ENCODE results near the gene PTPRN2. TPM values are rescaled to one million over a fixed set of nuclear protein-coding genes. Genes with fewer than 3 reads are reported as not detected.

PTPRN2 gene
- total and polyA plus RNA-seq, 2 of the 13 experiments (the other 11 are each of a cell fraction or from before 2014, with no cell fraction given), result 2.5 to 24.2 TPM

DNA sequence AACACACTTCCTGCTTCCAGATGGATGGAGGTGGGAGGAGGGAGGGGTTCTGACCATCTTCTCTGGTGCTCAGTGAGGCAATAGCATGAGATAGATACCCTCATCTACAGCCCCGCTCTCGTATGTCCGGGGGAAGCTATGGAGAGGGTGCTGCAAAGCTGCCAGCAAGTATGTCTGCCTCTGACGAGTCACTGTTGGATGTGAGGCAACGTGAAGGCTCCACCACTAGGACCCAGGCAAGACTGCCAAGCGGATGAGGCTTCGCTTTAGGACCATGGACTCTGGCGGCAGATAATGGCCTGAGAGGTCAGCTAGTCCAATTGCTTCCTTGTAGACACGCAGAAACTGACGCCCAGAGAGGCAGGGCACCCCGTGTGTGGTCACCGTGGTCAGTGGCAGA, 601.6 kb downstream of the PTPRN2 start:
- no peak overlapping the region for H3K9ac ChIP-seq (ENCODE audit: insufficient read depth, low read depth, low read length)
- in situ Hi-C loops (cut with HindIII; ENCODE audit: extremely low pct_ligation_motif_present, low pct_unique_long_range_greater_than_20kb), result no loop called here
- DNase-seq (ENCODE audit: low spot score) (no peak), FAIRE-seq (no peak), ATAC-seq (no peak; the same call in 2 of the 3 replicates)
- ChIA-PET POLR2A (no interaction called here), CTCF (ENCODE audit: low intra/inter-chr PET ratio, low total read pairs) (no interaction called here)
- H3K4me2 ChIP-seq (ENCODE audit: low read depth, low read length), result no peak overlapping the region
- WGBS (ENCODE audit: low lambda C conversion rate), result 68% methylated on average over 5 of the region's 12 CpGs
- no peak overlapping the region for H2AFZ ChIP-seq (ENCODE audit: low read length)
- no peak overlapping the region for H3K27ac ChIP-seq (ENCODE audit: extremely low read length, insufficient read depth, low read length)
- H3K36me3 ChIP-seq (replicated peaks in 1 of 2; ENCODE audit: control insufficient read depth in 1 of 2, insufficient read depth in 2 of 2, low read length in 2 of 2), result no peaks in the 10 kb centered on the region
- no peaks in the 10 kb centered on the region for H3K79me2 ChIP-seq (ENCODE audit: insufficient read depth, low read length)
- 0 out of 5 replicates have a peak, but pooled peaks cover 0 to 6% of the 10 kb centered on the region in 2 experiments for H3K27me3 ChIP-seq (ENCODE audit: control insufficient read depth in 1 of 2, insufficient read depth in 2 of 2, low read length in 2 of 2)
- no peak overlapping the region for H3K4me3 ChIP-seq (replicated peaks in 1 of 3; ENCODE audit: insufficient read depth in 1 of 3, low read depth in 2 of 3, low read length in 3 of 3)
- peaks cover 27% of the 10 kb centered on the region; the same call in 1 of the 2 replicates for H4K20me1 ChIP-seq (ENCODE audit: insufficient read depth, low read length)
- no peaks in the 10 kb centered on the region for H3K9me3 ChIP-seq (ENCODE audit: low read length)
- no TSS peak for BruUV-seq (replicated peaks)
- H3K4me1 ChIP-seq (ENCODE audit: insufficient read depth, low read length), result peaks cover 4% of the 10 kb centered on the region
- TF ChIP-seq MTF1 (CRISPR knock-in tag; IDR thresholded peaks at IDR 0.05), result no peak
- TF ChIP-seq NKX3-1 (CRISPR knock-in tag; IDR thresholded peaks at IDR 0.05), result no peak
- TF ChIP-seq ZNF589 (CRISPR knock-in tag; conservative IDR thresholded peaks at IDR 0.05), result no peak
- TF ChIP-seq ZNF331 (CRISPR knock-in tag; IDR thresholded peaks at IDR 0.05), result no peak
- no peak for TF ChIP-seq PHF5A (CRISPR knock-in tag; IDR thresholded peaks at IDR 0.05; ENCODE audit: low read depth, unreplicated experiment)
- no peak for TF ChIP-seq ZNF737 (CRISPR knock-in tag; IDR thresholded peaks at IDR 0.05; ENCODE audit: borderline replicate concordance)
- TF ChIP-seq, protein P1, sequence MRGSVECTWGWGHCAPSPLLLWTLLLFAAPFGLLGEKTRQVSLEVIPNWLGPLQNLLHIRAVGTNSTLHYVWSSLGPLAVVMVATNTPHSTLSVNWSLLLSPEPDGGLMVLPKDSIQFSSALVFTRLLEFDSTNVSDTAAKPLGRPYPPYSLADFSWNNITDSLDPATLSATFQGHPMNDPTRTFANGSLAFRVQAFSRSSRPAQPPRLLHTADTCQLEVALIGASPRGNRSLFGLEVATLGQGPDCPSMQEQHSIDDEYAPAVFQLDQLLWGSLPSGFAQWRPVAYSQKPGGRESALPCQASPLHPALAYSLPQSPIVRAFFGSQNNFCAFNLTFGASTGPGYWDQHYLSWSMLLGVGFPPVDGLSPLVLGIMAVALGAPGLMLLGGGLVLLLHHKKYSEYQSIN (CRISPR knock-in tag; IDR thresholded peaks at IDR 0.05; ENCODE audit: borderline replicate concordance), result no peak
- intact Hi-C loops (cut with micrococcal nuclease; ENCODE audit: unreplicated experiment), result no loop called here

DNA sequence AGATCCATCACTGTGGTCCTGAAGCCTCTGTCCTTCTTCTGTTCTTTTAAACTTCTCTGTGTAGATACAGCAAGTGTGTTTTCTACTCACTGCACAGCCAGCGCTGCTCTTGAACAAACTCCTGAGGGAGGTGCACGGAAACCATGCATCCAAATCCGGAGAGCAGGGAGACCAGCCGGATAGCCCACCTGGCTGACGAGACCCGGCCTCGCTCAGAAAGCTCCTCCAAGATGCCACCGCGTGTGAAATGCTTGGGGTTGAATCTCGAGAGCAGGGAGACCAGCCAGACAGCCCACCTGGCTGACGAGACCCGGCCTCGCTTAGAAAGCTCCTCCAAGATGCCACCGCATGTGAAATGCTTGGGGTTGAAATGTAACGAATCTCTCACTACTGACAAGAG, 602.0 kb downstream of the PTPRN2 start:
- no peak for FAIRE-seq
- 85% methylated on average over 12 of the region's 15 CpGs for WGBS (ENCODE audit: low lambda C conversion rate)
- TF ChIP-seq ZSCAN25 (CRISPR knock-in tag; IDR thresholded peaks at IDR 0.05) (no peak), ZNF670 (CRISPR knock-in tag; IDR thresholded peaks at IDR 0.05; ENCODE audit: borderline replicate concordance) (no peak), POGZ (CRISPR knock-in tag; IDR thresholded peaks at IDR 0.05) (no peak), JUN (CRISPR knock-in tag; IDR thresholded peaks at IDR 0.05) (no peak), PAF1 (CRISPR knock-in tag; IDR thresholded peaks at IDR 0.05) (no peak), FOXA3 (CRISPR knock-in tag; IDR thresholded peaks at IDR 0.05) (no peak), ELF4 (CRISPR knock-in tag; IDR thresholded peaks at IDR 0.05; ENCODE audit: borderline replicate concordance) (no peak), CREB1 (IDR thresholded peaks at IDR 0.05) (no peak), CREB1 (CRISPR knock-in tag; IDR thresholded peaks at IDR 0.05) (no peak), MXI1 (IDR thresholded peaks at IDR 0.05; ENCODE audit: borderline replicate concordance, low read depth, low read length) (no peak), ZBTB14 (CRISPR knock-in tag; IDR thresholded peaks at IDR 0.05) (no peak), ZNF788 (CRISPR knock-in tag; IDR thresholded peaks at IDR 0.05; ENCODE audit: borderline replicate concordance) (no peak)
- Histone ChIP-seq H3K36me3 (replicated peaks in 1 of 2; ENCODE audit: control insufficient read depth in 1 of 2, insufficient read depth in 2 of 2, low read length in 2 of 2) (no peaks in the 10 kb centered on the region), H3K9me3 (ENCODE audit: low read length) (no peaks in the 10 kb centered on the region), H3K4me3 (replicated peaks in 1 of 3; ENCODE audit: insufficient read depth in 1 of 3, low read depth in 2 of 3, low read length in 3 of 3) (no peak overlapping the region), H3K4me2 (ENCODE audit: low read depth, low read length) (no peak overlapping the region), H3K79me2 (ENCODE audit: insufficient read depth, low read length) (no peaks in the 10 kb centered on the region), H3K27ac (ENCODE audit: extremely low read length, insufficient read depth, low read length) (no peak overlapping the region), H3K4me1 (ENCODE audit: insufficient read depth, low read length) (peaks cover under 1% of the 10 kb centered on the region; the same call in 1 of the 2 replicates), H4K20me1 (ENCODE audit: insufficient read depth, low read length) (peaks cover 24% of the 10 kb centered on the region; the same call in 1 of the 2 replicates), H2AFZ (ENCODE audit: low read length) (no peak overlapping the region), H3K9ac (ENCODE audit: insufficient read depth, low read depth, low read length) (no peak overlapping the region), H3K27me3 (ENCODE audit: control insufficient read depth in 1 of 2, insufficient read depth in 2 of 2, low read length in 2 of 2) (0 out of 5 replicates have a peak, but pooled peaks cover 0 to 6% of the 10 kb centered on the region in 2 experiments)
- POLR2A ChIA-PET, result no interaction called here
- in situ Hi-C loops (cut with HindIII; ENCODE audit: extremely low pct_ligation_motif_present, low pct_unique_long_range_greater_than_20kb) (no loop called here), intact Hi-C loops (cut with micrococcal nuclease; ENCODE audit: unreplicated experiment) (no loop called here)
- no peak for DNase-seq (ENCODE audit: low spot score)
- CTCF ChIA-PET (ENCODE audit: low intra/inter-chr PET ratio, low total read pairs), result no interaction called here
- ATAC-seq, result no peak
- BruUV-seq (replicated peaks), result no TSS peak
